Esophagus muscularis mucosa (tissue), 4 donors: ENCODE data around the gene MAPK7. TPM values are rescaled to one million over a fixed set of nuclear protein-coding genes. Genes with fewer than 3 reads are reported as not detected.

ENCODE experiments used
- DNase-seq: peaks from one replicate; pipeline ENCODE4 v3.0.0-alpha.2; 2017; ENCODE audit errors: extremely low spot score
- H3K27ac ChIP-seq, 4 donors: fragments of 200-600 bp; sonication (generic); replicated peaks in 1 of 4; 1 replicate in 3 of 4; 2 replicates in 1 of 4; pipeline ENCODE4 v1.5.1; 2016 to 2019; ENCODE audit warnings: mild to moderate bottlenecking in 1 of 4
- H3K27me3 ChIP-seq, 4 donors: fragments of 200-600 bp; sonication (generic); one replicate each; pipeline versions ENCODE4 v1.5.1 to v1.6.0; 2016 to 2019
- H3K36me3 ChIP-seq, 4 donors: fragments of 200-600 bp; sonication (generic); one replicate each; pipeline ENCODE4 v1.5.1; 2016 to 2019
- H3K4me1 ChIP-seq, 4 donors: fragments of 200-600 bp; sonication (generic); one replicate each; pipeline ENCODE4 v1.5.1; 2016 to 2019
- H3K4me3 ChIP-seq, 4 donors: fragments of 200-600 bp; sonication (generic); 1 replicate in 2 of 4; 2 replicates in 2 of 4; pipeline ENCODE4 v1.5.1; 2016 to 2019; ENCODE audit warnings: mild to moderate bottlenecking in 4 of 4, moderate library complexity in 1 of 4
- H3K9me3 ChIP-seq, 4 donors: fragments of 200-600 bp; sonication (generic); 1 replicate in 3 of 4; 2 replicates in 1 of 4; pipeline ENCODE4 v1.5.1; 2016 to 2019
- EP300 ChIP-seq: sonication (generic); formaldehyde crosslinking; IDR thresholded peaks from one replicate; pipeline ENCODE4 v1.6.1; 2017; ENCODE audit warnings: antibody characterized with exemption
- POLR2A ChIP-seq: fragments of 450-650 bp; IDR thresholded peaks from one replicate; pipeline ENCODE4 v1.6.1; 2017; ENCODE audit warnings: antibody characterized with exemption, moderate library complexity, mild to moderate bottlenecking, low read depth
- POLR2AphosphoS5 ChIP-seq, 2 donors: sonication (generic); formaldehyde crosslinking; IDR thresholded peaks; one replicate each; pipeline ENCODE4 v1.6.1; 2017; ENCODE audit warnings: antibody characterized with exemption in 2 of 2
- WGBS: methylation state at CpG from one replicate; pipeline ENCODE4 v1.1.5; 2018; 5-methylcytosine and 5-hydroxymethylcytosine counted together
- intact Hi-C: fragments of 100-400 bp; cut with DNase I; formaldehyde crosslinking; loops from one replicate; pipeline ENCODE4 v1.15.1; 2023
- total RNA-seq, 4 donors: library from RNA; depleted of rRNA; stranded (reverse); fragments of >200 nt; gene quantifications; one replicate each; pipeline versions ENCODE4 v1.1.0 to v1.2.1, GENCODE V29; 2016
- TF ChIP-seq, protein P1 (sequence below), 3 experiments: fragments of 200-600 bp in 2 of 3; fragments of 450-650 bp in 1 of 3; sonication (generic) in 2 of 3; IDR thresholded peaks; one replicate each; pipeline ENCODE4 v1.5.1; 2017 to 2019; ENCODE audit warnings: antibody characterized with exemption in 3 of 3, mild to moderate bottlenecking in 2 of 3, moderate library complexity in 1 of 3

Gene MAPK7
- total RNA-seq, 4 donors from 2014 or later, result 26.3 to 41.4 (median 33.2) TPM

DNA sequence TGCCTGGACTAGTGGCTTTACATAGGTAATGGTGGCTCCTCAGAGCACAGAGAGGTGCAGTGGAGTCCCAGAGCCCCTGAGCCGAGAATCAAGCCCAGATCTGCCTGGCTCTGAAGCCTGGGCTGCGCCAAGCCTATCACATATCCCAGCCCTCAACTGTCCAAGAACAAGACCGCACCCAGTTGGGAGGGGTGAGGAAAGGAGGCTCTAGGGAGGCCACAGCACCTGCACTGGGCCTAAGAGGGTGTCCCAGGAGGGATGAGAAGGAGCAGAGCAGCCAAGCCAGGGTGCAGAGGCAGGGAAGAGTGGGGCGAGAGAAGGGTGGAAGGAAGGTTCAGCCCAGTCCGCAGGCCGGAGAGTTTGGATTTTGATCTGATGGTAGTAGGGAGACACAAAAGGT is 31.8 kb downstream of the MAPK7 start:
- intact Hi-C loops, result no loop called here
- Histone ChIP-seq H3K27ac (no peak overlapping the region), H3K36me3 (no peaks in the 10 kb centered on the region), H3K4me3 (no peak overlapping the region), H3K4me1 (peaks cover 4 to 18% (median 17%) of the 10 kb centered on the region in 4 donors), H3K27me3 (no peaks in the 10 kb centered on the region), H3K9me3 (no peaks in the 10 kb centered on the region)
- 88% methylated on average over 6 of the region's 6 CpGs for WGBS
- no peak for DNase-seq
- TF ChIP-seq, protein P1, sequence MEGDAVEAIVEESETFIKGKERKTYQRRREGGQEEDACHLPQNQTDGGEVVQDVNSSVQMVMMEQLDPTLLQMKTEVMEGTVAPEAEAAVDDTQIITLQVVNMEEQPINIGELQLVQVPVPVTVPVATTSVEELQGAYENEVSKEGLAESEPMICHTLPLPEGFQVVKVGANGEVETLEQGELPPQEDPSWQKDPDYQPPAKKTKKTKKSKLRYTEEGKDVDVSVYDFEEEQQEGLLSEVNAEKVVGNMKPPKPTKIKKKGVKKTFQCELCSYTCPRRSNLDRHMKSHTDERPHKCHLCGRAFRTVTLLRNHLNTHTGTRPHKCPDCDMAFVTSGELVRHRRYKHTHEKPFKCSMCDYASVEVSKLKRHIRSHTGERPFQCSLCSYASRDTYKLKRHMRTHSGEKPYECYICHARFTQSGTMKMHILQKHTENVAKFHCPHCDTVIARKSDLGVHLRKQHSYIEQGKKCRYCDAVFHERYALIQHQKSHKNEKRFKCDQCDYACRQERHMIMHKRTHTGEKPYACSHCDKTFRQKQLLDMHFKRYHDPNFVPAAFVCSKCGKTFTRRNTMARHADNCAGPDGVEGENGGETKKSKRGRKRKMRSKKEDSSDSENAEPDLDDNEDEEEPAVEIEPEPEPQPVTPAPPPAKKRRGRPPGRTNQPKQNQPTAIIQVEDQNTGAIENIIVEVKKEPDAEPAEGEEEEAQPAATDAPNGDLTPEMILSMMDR (IDR thresholded peaks at IDR 0.05), result no peak
- no peak for TF ChIP-seq POLR2A
- no peak for TF ChIP-seq EP300
- no peak for TF ChIP-seq POLR2AphosphoS5 (IDR thresholded peaks at IDR 0.05)

DNA sequence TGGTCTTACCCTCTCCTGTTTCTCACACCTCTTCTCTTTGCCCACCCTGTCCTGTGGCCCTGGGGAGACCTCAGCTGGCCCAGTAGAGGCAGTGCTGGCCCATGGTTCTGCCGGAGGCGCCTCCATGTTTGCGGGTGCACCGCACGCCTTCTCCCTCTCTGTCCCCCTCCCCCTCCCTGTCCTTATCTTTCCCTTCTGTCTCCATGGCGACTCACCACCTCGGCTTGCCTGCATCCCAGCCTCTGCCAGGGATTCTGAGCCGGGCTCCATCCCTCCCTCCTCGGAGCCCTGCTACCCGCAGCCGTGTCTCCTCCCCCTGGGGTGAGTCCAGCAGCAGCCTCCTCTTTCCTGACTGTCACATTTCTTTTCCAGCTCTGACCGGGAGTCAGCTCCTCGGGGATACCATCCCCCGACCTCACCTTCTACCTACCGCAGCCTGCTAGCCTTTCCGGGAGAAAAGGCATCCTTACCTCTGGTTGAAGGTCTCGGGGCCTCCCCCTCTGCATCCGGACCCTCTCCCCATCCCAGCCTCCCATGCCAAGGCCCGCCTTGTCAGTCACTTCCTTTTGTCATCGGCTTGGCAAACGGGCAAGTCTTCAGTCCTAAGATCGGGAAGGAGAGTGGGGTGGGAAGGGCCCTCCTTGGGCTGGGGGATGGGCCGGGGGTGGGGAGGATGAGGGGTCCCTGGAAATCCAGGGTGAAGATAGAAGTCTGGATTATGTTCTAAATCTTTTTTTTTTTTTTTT is 32.8 kb downstream of the MAPK7 start, which contains the start of gene RNF112:
Gene RNF112 (plus strand): TSS at position 358 of the 746 bp plus-strand sequence. CDS start 177 bp downstream, at position 535.
- H3K4me3 ChIP-seq, result peak within 1 kb of the TSS; percentile 38 to 45 (median 39)
- intact Hi-C loops, result no loop called here
- TF ChIP-seq POLR2A (no peak), POLR2AphosphoS5 (IDR thresholded peaks at IDR 0.05) (no peak), EP300 (no peak)
- TF ChIP-seq, protein P1 (IDR thresholded peaks at IDR 0.05), result peak in 1 of 3 experiments; percentile 27
- H3K27ac ChIP-seq, result peak within 1 kb of the TSS in 1 of 4 donors; percentile 18
- DNase-seq, result no peak
- peaks cover 4 to 18% (median 17%) of the 10 kb centered on the region in 4 donors for H3K4me1 ChIP-seq
- H3K36me3 ChIP-seq, result no peaks in the 10 kb centered on the region
- WGBS, result 34% methylated on average over 23 of the region's 23 CpGs
- H3K27me3 ChIP-seq, result no peaks in the 10 kb centered on the region
- H3K9me3 ChIP-seq, result no peaks in the 10 kb centered on the region

DNA sequence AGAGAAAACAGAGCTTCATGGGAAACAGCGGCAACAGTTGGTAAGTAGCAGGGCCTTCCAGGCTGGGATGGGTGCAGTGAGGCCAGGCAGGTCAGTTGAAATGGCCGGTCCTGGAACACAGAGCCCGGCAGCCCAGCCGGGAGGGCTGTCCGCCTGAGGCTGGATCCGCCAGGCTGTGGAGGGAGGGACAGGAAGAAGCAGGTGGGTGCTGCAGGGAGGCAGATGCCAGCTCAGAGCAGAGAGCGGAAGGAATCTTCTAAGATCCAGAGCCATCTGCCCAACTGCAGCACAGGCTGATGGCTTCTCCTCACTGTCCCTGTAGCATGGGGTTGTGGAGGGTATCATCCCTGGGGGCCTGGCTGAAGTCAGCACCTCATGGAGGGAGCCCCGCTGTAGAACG is 33.3 kb downstream of the MAPK7 start:
- Histone ChIP-seq H3K4me3 (peak overlapping the region; percentile 38 to 45 (median 39)), H3K36me3 (no peaks in the 10 kb centered on the region), H3K4me1 (peaks cover 4 to 18% (median 17%) of the 10 kb centered on the region in 4 donors), H3K27ac (no peak overlapping the region), H3K9me3 (no peaks in the 10 kb centered on the region), H3K27me3 (no peaks in the 10 kb centered on the region)
- WGBS, result 72% methylated on average over 8 of the region's 9 CpGs
- no peak for DNase-seq
- TF ChIP-seq POLR2A (no peak), POLR2AphosphoS5 (IDR thresholded peaks at IDR 0.05) (no peak), EP300 (no peak)
- TF ChIP-seq, protein P1 (IDR thresholded peaks at IDR 0.05), result no peak
- intact Hi-C loops, result no loop called here

DNA sequence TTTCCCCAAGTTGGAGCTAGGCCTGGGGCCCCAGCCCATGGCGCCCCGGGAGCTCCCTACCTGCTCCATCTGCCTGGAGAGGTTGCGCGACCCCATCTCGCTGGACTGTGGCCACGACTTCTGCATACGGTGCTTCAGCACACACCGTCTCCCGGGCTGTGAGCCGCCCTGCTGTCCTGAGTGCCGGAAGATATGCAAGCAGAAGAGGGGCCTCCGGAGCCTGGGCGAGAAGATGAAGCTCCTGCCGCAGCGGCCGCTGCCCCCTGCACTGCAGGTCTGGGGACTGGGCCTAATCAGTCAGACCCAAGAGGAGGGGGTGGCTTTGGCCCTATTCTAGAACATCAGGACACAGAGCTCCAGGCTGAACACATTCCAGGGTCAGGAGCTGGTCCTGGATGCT is 34.2 kb downstream of the MAPK7 start:
- no peak for DNase-seq
- Histone ChIP-seq H3K4me3 (no peak overlapping the region), H3K27me3 (no peaks in the 10 kb centered on the region), H3K36me3 (no peaks in the 10 kb centered on the region), H3K4me1 (peaks cover 4 to 21% (median 17%) of the 10 kb centered on the region in 4 donors), H3K27ac (no peak overlapping the region), H3K9me3 (no peaks in the 10 kb centered on the region)
- TF ChIP-seq, protein P1 (IDR thresholded peaks at IDR 0.05), result no peak
- TF ChIP-seq EP300, result no peak
- no peak for TF ChIP-seq POLR2A
- no peak for TF ChIP-seq POLR2AphosphoS5 (IDR thresholded peaks at IDR 0.05)
- whole genome bisulfite sequencing, result no CpG with 5 or more reads among the region's 16 CpGs
- intact Hi-C loops, result no loop called here
